KMS-11 (cell line): ENCODE results near the gene NINJ1.

Source experiments
- H2AFZ ChIP-seq: fragments of 200-600 bp; sonication (generic); 2 replicates; pipeline ENCODE4 v1.6.1; 2016; ENCODE audit warnings: antibody characterized with exemption, mixed run types, low read depth
- H3K27ac ChIP-seq: fragments of 200-600 bp; sonication (generic); 2 replicates; pipeline ENCODE4 v1.6.1; 2016; ENCODE audit warnings: mild to moderate bottlenecking, mixed run types
- H3K27me3 ChIP-seq: fragments of 200-600 bp; sonication (generic); 2 replicates; pipeline ENCODE4 v1.6.1; 2017; ENCODE audit warnings: mild to moderate bottlenecking, low read depth, mixed run types, moderate library complexity; ENCODE audit not compliant: insufficient read depth
- H3K36me3 ChIP-seq: fragments of 200-600 bp; sonication (generic); 2 replicates; pipeline ENCODE4 v1.6.1; 2017; ENCODE audit warnings: mild to moderate bottlenecking, mixed run types; ENCODE audit not compliant: insufficient read depth
- H3K4me1 ChIP-seq: fragments of 200-600 bp; sonication (generic); 2 replicates; pipeline ENCODE4 v1.6.1; 2016; ENCODE audit warnings: mild to moderate bottlenecking, low read depth, mixed run types; ENCODE audit not compliant: poor library complexity, severe bottlenecking
- H3K4me2 ChIP-seq: fragments of 200-600 bp; sonication (generic); 2 replicates; pipeline ENCODE4 v1.7.0; 2016; ENCODE audit warnings: mild to moderate bottlenecking, mixed run types
- H3K4me3 ChIP-seq: fragments of 200-600 bp; sonication (generic); IDR thresholded peaks from 2 replicates; pipeline ENCODE4 v1.6.1; 2017; ENCODE audit warnings: low read depth, low read length, mixed read lengths; ENCODE audit not compliant: insufficient read depth
- H3K79me2 ChIP-seq: fragments of 200-600 bp; sonication (generic); 2 replicates; pipeline ENCODE4 v1.6.1; 2016; ENCODE audit warnings: low read depth, mixed run types; ENCODE audit not compliant: insufficient read depth
- H3K9ac ChIP-seq: fragments of 200-600 bp; sonication (generic); 2 replicates; pipeline ENCODE4 v1.6.1; 2016; ENCODE audit warnings: mild to moderate bottlenecking, mixed run types
- H4K20me1 ChIP-seq: fragments of 200-600 bp; sonication (generic); 2 replicates; pipeline ENCODE4 v1.6.1; 2016; ENCODE audit warnings: mild to moderate bottlenecking, mixed run types; ENCODE audit not compliant: insufficient read depth
- TF ChIP-seq, protein P1 (sequence below): fragments of 200-600 bp; sonication (generic); conservative IDR thresholded peaks from 2 replicates; pipeline ENCODE4 v1.6.1; 2017; ENCODE audit warnings: low read depth, mild to moderate bottlenecking, antibody characterized with exemption, low read length, moderate library complexity, mixed read lengths

The NINJ1 gene

DNA sequence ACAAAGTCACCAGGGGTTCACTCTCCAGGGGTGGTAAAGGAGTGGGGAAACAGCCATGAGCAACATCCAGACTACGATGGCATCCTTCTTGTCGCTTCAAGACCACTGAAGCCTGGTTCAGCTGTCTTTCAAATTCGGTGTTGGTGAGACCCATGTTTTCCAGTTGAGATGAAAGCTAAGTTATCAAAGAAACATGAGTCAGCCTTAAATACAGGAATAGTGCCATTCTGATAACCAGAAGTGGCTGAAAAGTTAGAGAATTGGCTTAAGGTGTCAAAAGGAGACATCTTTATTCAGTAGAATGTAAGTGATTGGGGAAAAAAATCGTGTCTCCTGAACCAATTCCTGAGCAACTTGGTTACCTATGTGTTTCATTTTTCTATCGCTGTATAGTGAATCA is 45.0 kb downstream of the NINJ1 start:
- Histone ChIP-seq H3K9ac (no peak overlapping the region), H3K4me2 (no peak overlapping the region), H4K20me1 (no peaks in the 10 kb centered on the region), H3K36me3 (no peaks in the 10 kb centered on the region), H3K4me3 (no peak overlapping the region), H2AFZ (no peak overlapping the region), H3K27me3 (no peaks in the 10 kb centered on the region), H3K27ac (no peak overlapping the region), H3K4me1 (peaks cover 10% of the 10 kb centered on the region), H3K79me2 (no peaks in the 10 kb centered on the region)
- TF ChIP-seq, protein P1, sequence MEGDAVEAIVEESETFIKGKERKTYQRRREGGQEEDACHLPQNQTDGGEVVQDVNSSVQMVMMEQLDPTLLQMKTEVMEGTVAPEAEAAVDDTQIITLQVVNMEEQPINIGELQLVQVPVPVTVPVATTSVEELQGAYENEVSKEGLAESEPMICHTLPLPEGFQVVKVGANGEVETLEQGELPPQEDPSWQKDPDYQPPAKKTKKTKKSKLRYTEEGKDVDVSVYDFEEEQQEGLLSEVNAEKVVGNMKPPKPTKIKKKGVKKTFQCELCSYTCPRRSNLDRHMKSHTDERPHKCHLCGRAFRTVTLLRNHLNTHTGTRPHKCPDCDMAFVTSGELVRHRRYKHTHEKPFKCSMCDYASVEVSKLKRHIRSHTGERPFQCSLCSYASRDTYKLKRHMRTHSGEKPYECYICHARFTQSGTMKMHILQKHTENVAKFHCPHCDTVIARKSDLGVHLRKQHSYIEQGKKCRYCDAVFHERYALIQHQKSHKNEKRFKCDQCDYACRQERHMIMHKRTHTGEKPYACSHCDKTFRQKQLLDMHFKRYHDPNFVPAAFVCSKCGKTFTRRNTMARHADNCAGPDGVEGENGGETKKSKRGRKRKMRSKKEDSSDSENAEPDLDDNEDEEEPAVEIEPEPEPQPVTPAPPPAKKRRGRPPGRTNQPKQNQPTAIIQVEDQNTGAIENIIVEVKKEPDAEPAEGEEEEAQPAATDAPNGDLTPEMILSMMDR, result no peak

GRCh38 chr9:93088656-93089015 is 45.4 kb downstream of the NINJ1 start:
- no peak overlapping the region for H3K27ac ChIP-seq
- H3K9ac ChIP-seq, result no peak overlapping the region
- H3K27me3 ChIP-seq, result no peaks in the 10 kb centered on the region
- H2AFZ ChIP-seq, result no peak overlapping the region
- no peaks in the 10 kb centered on the region for H3K36me3 ChIP-seq
- H3K4me2 ChIP-seq, result no peak overlapping the region
- H4K20me1 ChIP-seq, result no peaks in the 10 kb centered on the region
- H3K4me3 ChIP-seq, result no peak overlapping the region
- H3K79me2 ChIP-seq, result no peaks in the 10 kb centered on the region
- TF ChIP-seq, protein P1, result no peak
- H3K4me1 ChIP-seq, result peaks cover 7% of the 10 kb centered on the region

DNA sequence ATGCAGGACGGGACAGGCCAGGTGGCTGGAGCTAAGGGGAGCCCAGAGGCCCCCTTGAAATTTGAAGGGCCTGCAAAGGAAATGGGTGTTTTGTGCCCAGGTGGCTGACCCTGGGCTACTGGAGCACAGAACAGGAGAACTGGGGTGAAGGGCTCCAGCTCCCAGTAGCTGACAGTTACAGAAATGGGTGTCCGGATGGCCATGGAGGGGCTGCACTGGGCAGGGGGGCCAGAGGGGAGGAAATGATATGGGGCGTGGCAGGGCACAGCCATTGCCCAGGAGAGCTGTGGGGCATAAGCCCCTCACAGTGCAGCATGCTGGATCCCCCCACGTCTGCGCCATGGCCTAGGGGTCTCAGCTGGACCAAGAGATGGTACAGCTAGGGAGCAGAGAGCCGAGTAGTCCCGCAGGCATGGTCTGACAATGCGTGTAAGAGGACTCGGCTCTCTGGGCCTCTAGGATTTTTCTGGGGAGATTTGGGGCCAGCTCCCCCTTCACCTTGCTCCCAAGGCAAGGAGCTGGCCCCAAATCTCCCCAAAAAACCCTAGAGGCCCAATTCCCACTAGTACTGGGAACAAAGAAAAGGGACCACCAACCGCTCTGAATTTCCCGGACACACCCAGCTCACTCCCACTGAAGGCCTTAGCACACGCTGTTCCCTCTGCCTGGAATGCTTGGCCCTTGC is 45.9 kb downstream of the NINJ1 start:
- no peak overlapping the region for H3K9ac ChIP-seq
- H3K27me3 ChIP-seq, result no peaks in the 10 kb centered on the region
- H3K4me1 ChIP-seq, result peaks cover 1% of the 10 kb centered on the region
- no peaks in the 10 kb centered on the region for H4K20me1 ChIP-seq
- no peak overlapping the region for H3K27ac ChIP-seq
- H3K36me3 ChIP-seq, result no peaks in the 10 kb centered on the region
- no peak overlapping the region for H3K4me3 ChIP-seq
- no peak overlapping the region for H3K4me2 ChIP-seq
- TF ChIP-seq, protein P1, result no peak
- H3K79me2 ChIP-seq, result no peaks in the 10 kb centered on the region
- H2AFZ ChIP-seq, result no peak overlapping the region

- Histone ChIP-seq H3K27me3 (no peaks in the 10 kb centered on the region), H3K79me2 (no peaks in the 10 kb centered on the region), H3K4me2 (no peak overlapping the region), H3K9ac (no peak overlapping the region), H2AFZ (no peak overlapping the region), H3K36me3 (no peaks in the 10 kb centered on the region), H3K27ac (no peak overlapping the region), H3K4me3 (no peak overlapping the region), H3K4me1 (no peaks in the 10 kb centered on the region), H4K20me1 (no peaks in the 10 kb centered on the region)
- TF ChIP-seq, protein P1, result no peak
Measured at GRCh38 chr9:93086447-93087224, 47.4 kb downstream of the NINJ1 start.
